Suprapubic skin (tissue), 4 donors: ENCODE results near the gene ATF7IP. TPM values are rescaled to one million over a fixed set of nuclear protein-coding genes. Genes with fewer than 3 reads are reported as not detected.

Source experiments
- DNase-seq, 2 donors: peaks; one replicate each; pipeline ENCODE4 v3.0.0-alpha.2; 2019; ENCODE audit warnings: low spot score in 2 of 2
- H3K27ac ChIP-seq: fragments of 200-600 bp; sonication (generic); one replicate; pipeline ENCODE4 v1.5.1; 2019
- H3K27me3 ChIP-seq: fragments of 200-600 bp; sonication (generic); one replicate; pipeline ENCODE4 v1.5.1; 2019
- H3K36me3 ChIP-seq: fragments of 200-600 bp; sonication (generic); one replicate; pipeline ENCODE4 v1.5.1; 2019
- H3K4me1 ChIP-seq: fragments of 200-600 bp; sonication (generic); one replicate; pipeline ENCODE4 v1.5.1; 2019
- H3K4me3 ChIP-seq: fragments of 200-600 bp; sonication (generic); one replicate; pipeline ENCODE4 v1.5.1; 2019; ENCODE audit warnings: mild to moderate bottlenecking
- H3K9me3 ChIP-seq: fragments of 200-600 bp; sonication (generic); one replicate; pipeline ENCODE4 v1.5.1; 2019
- EP300 ChIP-seq: sonication (generic); formaldehyde crosslinking; IDR thresholded peaks from one replicate; pipeline ENCODE4 v1.6.1; 2017; ENCODE audit warnings: antibody characterized with exemption
- POLR2A ChIP-seq, 2 donors: fragments of 450-650 bp; IDR thresholded peaks; one replicate each; pipeline ENCODE4 v1.6.1; 2017; ENCODE audit warnings: antibody characterized with exemption in 2 of 2, mild to moderate bottlenecking in 2 of 2, moderate library complexity in 2 of 2
- POLR2AphosphoS5 ChIP-seq, 3 donors: sonication (generic); formaldehyde crosslinking; IDR thresholded peaks; one replicate each; pipeline ENCODE4 v1.6.1; 2017; ENCODE audit warnings: antibody characterized with exemption in 3 of 3
- WGBS: methylation state at CpG from one replicate; pipeline ENCODE4 v1.1.5; 2018; 5-methylcytosine and 5-hydroxymethylcytosine counted together
- total RNA-seq, 4 donors: library from RNA; depleted of rRNA; stranded (reverse); fragments of >200 nt; gene quantifications; one replicate each; pipeline ENCODE4 v1.1.0, GENCODE V29; 2016
- TF ChIP-seq, protein P1 (sequence below), 2 donors: fragments of 200-600 bp in 1 of 2; fragments of 450-650 bp in 1 of 2; sonication (generic) in 1 of 2; IDR thresholded peaks; one replicate each; pipeline ENCODE4 v1.5.1; 2016 to 2019; ENCODE audit warnings: antibody characterized with exemption in 2 of 2, mild to moderate bottlenecking in 1 of 2, moderate library complexity in 1 of 2

Gene ATF7IP
- total RNA-seq, 4 donors from 2014 or later: 41.0 to 79.6 (median 59.2) TPM

DNA sequence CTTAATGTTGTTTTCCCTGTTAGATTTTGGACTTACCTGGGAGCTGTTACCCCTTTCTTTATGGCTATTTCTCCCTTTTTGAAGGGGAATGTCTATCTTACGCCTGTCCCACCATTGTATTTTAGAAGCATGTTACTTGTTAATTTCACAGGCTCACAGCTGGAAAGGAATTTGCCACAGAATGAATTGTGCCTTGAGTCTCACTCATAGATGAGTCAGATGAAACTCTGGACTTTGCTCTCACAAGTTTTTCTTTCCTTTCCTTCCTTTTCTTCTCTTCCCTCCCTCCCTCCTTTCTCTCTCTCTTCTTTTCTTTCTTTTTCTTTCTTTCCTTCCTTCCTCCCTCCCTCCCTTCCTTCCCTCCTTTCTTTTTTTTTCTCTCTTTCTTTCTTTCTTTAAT lies 9.3 kb upstream of the ATF7IP start:
- no peak for DNase-seq
- Histone ChIP-seq H3K27ac (no peak overlapping the region), H3K4me3 (no peak overlapping the region), H3K9me3 (peaks cover 6% of the 10 kb centered on the region), H3K36me3 (no peaks in the 10 kb centered on the region), H3K4me1 (no peaks in the 10 kb centered on the region), H3K27me3 (no peaks in the 10 kb centered on the region)
- WGBS: 94% methylated on average over 1 of the region's 1 CpG
- TF ChIP-seq POLR2AphosphoS5 (IDR thresholded peaks at IDR 0.05): no peak
- TF ChIP-seq POLR2A (IDR thresholded peaks at IDR 0.05): no peak
- TF ChIP-seq, protein P1, sequence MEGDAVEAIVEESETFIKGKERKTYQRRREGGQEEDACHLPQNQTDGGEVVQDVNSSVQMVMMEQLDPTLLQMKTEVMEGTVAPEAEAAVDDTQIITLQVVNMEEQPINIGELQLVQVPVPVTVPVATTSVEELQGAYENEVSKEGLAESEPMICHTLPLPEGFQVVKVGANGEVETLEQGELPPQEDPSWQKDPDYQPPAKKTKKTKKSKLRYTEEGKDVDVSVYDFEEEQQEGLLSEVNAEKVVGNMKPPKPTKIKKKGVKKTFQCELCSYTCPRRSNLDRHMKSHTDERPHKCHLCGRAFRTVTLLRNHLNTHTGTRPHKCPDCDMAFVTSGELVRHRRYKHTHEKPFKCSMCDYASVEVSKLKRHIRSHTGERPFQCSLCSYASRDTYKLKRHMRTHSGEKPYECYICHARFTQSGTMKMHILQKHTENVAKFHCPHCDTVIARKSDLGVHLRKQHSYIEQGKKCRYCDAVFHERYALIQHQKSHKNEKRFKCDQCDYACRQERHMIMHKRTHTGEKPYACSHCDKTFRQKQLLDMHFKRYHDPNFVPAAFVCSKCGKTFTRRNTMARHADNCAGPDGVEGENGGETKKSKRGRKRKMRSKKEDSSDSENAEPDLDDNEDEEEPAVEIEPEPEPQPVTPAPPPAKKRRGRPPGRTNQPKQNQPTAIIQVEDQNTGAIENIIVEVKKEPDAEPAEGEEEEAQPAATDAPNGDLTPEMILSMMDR (IDR thresholded peaks at IDR 0.05): no peak
- no peak for TF ChIP-seq EP300

DNA sequence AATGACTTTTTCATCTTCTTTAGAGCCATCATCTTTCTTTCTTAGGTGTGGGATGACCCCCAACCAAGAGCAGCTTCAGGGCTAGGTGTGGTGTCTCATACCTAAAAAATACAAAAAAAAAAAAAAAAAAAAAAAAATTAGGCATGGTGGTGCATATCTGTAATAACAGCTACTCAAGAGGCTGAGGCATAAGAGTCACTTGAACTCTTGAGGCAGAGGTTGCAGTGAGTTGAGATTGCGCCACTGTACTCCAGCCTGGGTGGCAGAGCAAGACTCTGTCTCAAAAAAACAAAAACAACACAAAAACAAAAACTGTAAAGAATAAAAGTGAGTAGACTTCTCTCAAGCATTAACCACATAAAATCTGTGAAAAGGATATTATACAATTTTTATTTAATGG lies 8.0 kb upstream of the ATF7IP start:
- no peak for TF ChIP-seq POLR2A (IDR thresholded peaks at IDR 0.05)
- no peak for TF ChIP-seq EP300
- TF ChIP-seq, protein P1 (IDR thresholded peaks at IDR 0.05): no peak
- no peak for TF ChIP-seq POLR2AphosphoS5 (IDR thresholded peaks at IDR 0.05)
- H3K27ac ChIP-seq: no peak overlapping the region
- 100% methylated on average over 1 of the region's 1 CpG for WGBS

DNA sequence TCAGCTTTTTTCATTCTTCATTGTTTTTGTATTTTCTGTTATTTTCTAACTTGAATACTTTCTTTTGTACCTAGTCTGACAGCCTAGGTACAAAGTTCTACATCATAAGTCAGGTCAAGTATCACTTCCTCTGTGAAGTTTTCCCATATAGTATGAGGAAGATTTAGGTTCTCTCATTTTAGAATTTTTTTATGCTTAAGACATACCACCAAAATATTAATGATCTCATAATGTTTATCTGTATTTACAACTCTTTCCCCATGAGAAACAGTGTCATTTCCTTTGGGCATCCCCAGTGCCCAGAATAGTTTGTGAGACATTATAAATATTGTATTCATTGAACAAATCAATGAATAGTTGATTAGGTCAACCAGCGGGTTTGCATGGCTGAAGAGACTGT lies 3.1 kb upstream of the ATF7IP start:
- H3K9me3 ChIP-seq: no peaks in the 10 kb centered on the region
- no peaks in the 10 kb centered on the region for H3K36me3 ChIP-seq
- TF ChIP-seq, protein P1 (IDR thresholded peaks at IDR 0.05): no peak
- no peak overlapping the region for H3K4me3 ChIP-seq
- no peaks in the 10 kb centered on the region for H3K27me3 ChIP-seq
- H3K27ac ChIP-seq: no peak overlapping the region
- 100% methylated on average over 1 of the region's 1 CpG for WGBS
- peaks cover 8% of the 10 kb centered on the region for H3K4me1 ChIP-seq
- no peak for DNase-seq

More for the DNA sequence above, 8.0 kb upstream of the ATF7IP start:
- Histone ChIP-seq H3K36me3 (no peaks in the 10 kb centered on the region), H3K4me3 (no peak overlapping the region), H3K4me1 (no peaks in the 10 kb centered on the region), H3K9me3 (no peaks in the 10 kb centered on the region), H3K27me3 (no peaks in the 10 kb centered on the region)
- DNase-seq: no peak

DNA sequence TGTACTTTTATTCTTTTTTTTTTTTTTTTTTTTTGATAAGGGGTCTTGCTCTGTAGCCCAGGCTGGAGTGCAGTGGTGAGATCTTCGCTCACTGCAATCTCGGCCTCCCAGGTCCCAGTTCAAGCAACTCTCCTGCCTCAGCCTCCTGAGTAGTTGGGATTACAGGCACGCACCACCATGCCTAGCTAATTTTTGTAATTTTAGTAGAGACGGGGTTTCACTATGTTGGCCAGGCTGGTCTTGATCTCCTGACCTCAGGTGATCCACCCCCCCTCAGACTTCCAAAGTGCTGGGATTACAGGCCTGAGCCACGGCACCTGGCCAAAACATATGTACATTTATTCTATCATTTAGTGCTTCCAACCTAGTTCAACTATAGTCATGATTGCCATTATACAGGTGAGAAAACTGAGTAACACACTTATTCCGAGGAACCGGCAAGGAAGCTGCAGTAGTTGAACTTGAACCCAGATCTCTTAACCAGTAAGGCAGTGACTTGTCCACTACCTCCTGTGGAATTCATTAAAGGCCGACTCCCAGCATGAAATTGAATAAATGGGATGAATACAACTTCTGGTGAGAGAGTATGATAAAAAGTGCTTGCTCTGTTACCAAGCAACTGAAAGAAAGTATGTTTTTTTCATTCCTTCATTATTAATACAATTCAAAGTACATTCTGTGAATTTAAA lies 755 bp upstream of the ATF7IP start:
- Histone ChIP-seq H3K36me3 (peaks cover 5% of the 10 kb centered on the region), H3K9me3 (no peaks in the 10 kb centered on the region), H3K27ac (peak overlapping the region; percentile 99), H3K27me3 (no peaks in the 10 kb centered on the region), H3K4me3 (peak overlapping the region; percentile 68), H3K4me1 (peaks cover 22% of the 10 kb centered on the region)
- no peak for DNase-seq
- no peak for TF ChIP-seq EP300
- TF ChIP-seq POLR2AphosphoS5 (IDR thresholded peaks at IDR 0.05): no peak
- TF ChIP-seq, protein P1 (IDR thresholded peaks at IDR 0.05): no peak
- no peak for TF ChIP-seq POLR2A (IDR thresholded peaks at IDR 0.05)
- WGBS: 92% methylated on average over 8 of the region's 8 CpGs

DNA sequence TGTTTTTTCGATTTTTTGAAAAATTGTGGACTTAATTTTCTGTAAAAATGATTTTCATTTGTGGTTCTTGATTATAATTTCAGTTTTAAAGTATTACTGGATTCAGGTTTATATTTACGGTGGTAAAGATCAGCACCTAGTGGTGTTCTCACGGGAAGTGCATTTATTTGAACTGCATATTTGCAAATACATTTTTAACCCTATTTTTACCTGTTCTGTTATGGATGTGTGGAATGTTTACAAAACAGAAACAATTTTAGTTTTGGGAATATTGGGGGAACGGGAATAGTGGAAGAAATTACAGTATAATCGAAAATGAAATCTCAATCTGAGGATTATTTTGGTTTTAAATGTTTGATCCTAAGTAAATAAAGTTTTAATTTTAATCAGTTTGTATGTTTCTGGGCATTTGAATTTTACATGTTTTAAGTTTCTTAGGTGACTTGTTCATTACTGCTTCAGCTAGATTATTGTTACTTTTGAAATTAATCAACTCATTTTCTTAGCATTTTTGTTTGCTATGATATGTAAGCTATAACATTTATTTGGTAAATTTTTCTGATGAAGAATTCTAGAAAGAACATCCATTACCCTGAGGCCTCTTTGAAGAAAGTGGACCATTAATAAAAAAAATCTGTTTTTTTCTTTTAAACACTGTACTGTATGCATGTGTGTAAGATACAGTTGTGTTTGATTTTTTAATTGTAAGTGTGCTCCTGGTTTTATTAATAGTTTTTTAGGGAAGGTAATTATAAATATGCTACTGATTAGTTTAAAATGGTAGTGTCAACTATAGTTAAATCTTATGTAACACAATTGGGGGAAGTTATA lies 942 bp downstream of the ATF7IP start:
- no peak for DNase-seq
- H3K4me3 ChIP-seq: peak overlapping the region; percentile 68
- 4% methylated on average over 5 of the region's 5 CpGs for WGBS
- peak overlapping the region; percentile 99 for H3K27ac ChIP-seq
- no peaks in the 10 kb centered on the region for H3K27me3 ChIP-seq
- TF ChIP-seq, protein P1 (IDR thresholded peaks at IDR 0.05): no peak
- no peak for TF ChIP-seq POLR2AphosphoS5 (IDR thresholded peaks at IDR 0.05)
- TF ChIP-seq EP300: no peak
- TF ChIP-seq POLR2A (IDR thresholded peaks at IDR 0.05): no peak
- H3K9me3 ChIP-seq: no peaks in the 10 kb centered on the region
- peaks cover 5% of the 10 kb centered on the region for H3K36me3 ChIP-seq
- peaks cover 22% of the 10 kb centered on the region for H3K4me1 ChIP-seq
